GM19240 (cell line): Measurements from ENCODE around the gene SLC4A4.
"Not testable (repeated sequence)": the region's sequence is repeated elsewhere in the genome, so short reads cannot be mapped to it uniquely, and the experiment has no call there.

ENCODE experiments used
- DNase-seq: peaks from one replicate; pipeline ENCODE4 v3.0.0; 2011; ENCODE audit warnings: low spot score; ENCODE audit not compliant: insufficient read length

Gene SLC4A4

GRCh38 chr4:71408961-71409360 is 70.1 kb downstream of the SLC4A4 start:
- not testable (repeated sequence) for DNase-seq

GRCh38 chr4:71411981-71412380 is 73.2 kb downstream of the SLC4A4 start:
- no peak for DNase-seq

GRCh38 chr4:71415491-71415890 is 76.7 kb downstream of the SLC4A4 start:
- no peak for DNase-seq

GRCh38 chr4:71417150-71417549 is 78.3 kb downstream of the SLC4A4 start:
- DNase-seq, result no peak

GRCh38 chr4:71426381-71427042 is 87.7 kb downstream of the SLC4A4 start:
- no peak for DNase-seq

- no peak for DNase-seq
Measured at GRCh38 chr4:71429106-71429505, 90.3 kb downstream of the SLC4A4 start.

GRCh38 chr4:71429962-71430361 is 91.1 kb downstream of the SLC4A4 start:
- no peak for DNase-seq

- DNase-seq, result no peak
Measured at GRCh38 chr4:71430609-71431008, 91.8 kb downstream of the SLC4A4 start.

- DNase-seq, result no peak
Measured at GRCh38 chr4:71440612-71441011, 101.8 kb downstream of the SLC4A4 start.

- DNase-seq, result no peak
Measured at GRCh38 chr4:71441186-71442169, 102.7 kb downstream of the SLC4A4 start.

- no peak for DNase-seq
Measured at GRCh38 chr4:71442336-71442735, 103.5 kb downstream of the SLC4A4 start.

GRCh38 chr4:71444395-71444794 is 105.6 kb downstream of the SLC4A4 start:
- no peak for DNase-seq

GRCh38 chr4:71445811-71446210 is 107.0 kb downstream of the SLC4A4 start:
- DNase-seq, result no peak

- DNase-seq, result no peak
Measured at GRCh38 chr4:71446479-71447081, 107.8 kb downstream of the SLC4A4 start.

- no peak for DNase-seq
Measured at GRCh38 chr4:71449040-71449439, 110.2 kb downstream of the SLC4A4 start.

- DNase-seq, result no peak
Measured at GRCh38 chr4:71449878-71450277, 111.1 kb downstream of the SLC4A4 start.

- DNase-seq, result no peak
Measured at GRCh38 chr4:71453531-71453930, 114.7 kb downstream of the SLC4A4 start.

- DNase-seq, result no peak
Measured at GRCh38 chr4:71456841-71457240, 118.0 kb downstream of the SLC4A4 start.

GRCh38 chr4:71460371-71460770 is 121.6 kb downstream of the SLC4A4 start:
- DNase-seq, result no peak

GRCh38 chr4:71461422-71461821 is 122.6 kb downstream of the SLC4A4 start:
- no peak for DNase-seq

- no peak for DNase-seq
Measured at GRCh38 chr4:71466775-71467174, 128.0 kb downstream of the SLC4A4 start.

GRCh38 chr4:71468116-71468710 is 129.4 kb downstream of the SLC4A4 start:
- DNase-seq, result no peak
